IPS-15b (cell line): ENCODE measurements around the gene NUP214.
"Not testable (repeated sequence)": the region's sequence is repeated elsewhere in the genome, so short reads cannot be mapped to it uniquely, and the experiment has no call there.

Experiments
- H3K27me3 ChIP-seq: one replicate; pipeline ENCODE4 v1.6.1; 2013; ENCODE audit warnings: low read length; ENCODE audit not compliant: control insufficient read depth, insufficient read depth
- H3K36me3 ChIP-seq: one replicate; pipeline ENCODE4 v1.6.1; 2013; ENCODE audit warnings: low read length; ENCODE audit not compliant: control insufficient read depth, insufficient read depth
- H3K4me1 ChIP-seq: one replicate; pipeline ENCODE4 v1.6.1; 2013; ENCODE audit warnings: mild to moderate bottlenecking, low read length; ENCODE audit not compliant: control insufficient read depth, insufficient read depth
- H3K4me3 ChIP-seq: one replicate; pipeline ENCODE4 v1.5.1; 2013; ENCODE audit warnings: low read depth, low read length
- H3K9ac ChIP-seq: one replicate; pipeline ENCODE4 v1.6.1; 2013; ENCODE audit warnings: low read depth, mild to moderate bottlenecking, low read length
- H3K9me3 ChIP-seq: one replicate; pipeline ENCODE4 v1.6.1; 2013; ENCODE audit warnings: mild to moderate bottlenecking, low read length; ENCODE audit not compliant: control insufficient read depth, insufficient read depth

The NUP214 gene

DNA sequence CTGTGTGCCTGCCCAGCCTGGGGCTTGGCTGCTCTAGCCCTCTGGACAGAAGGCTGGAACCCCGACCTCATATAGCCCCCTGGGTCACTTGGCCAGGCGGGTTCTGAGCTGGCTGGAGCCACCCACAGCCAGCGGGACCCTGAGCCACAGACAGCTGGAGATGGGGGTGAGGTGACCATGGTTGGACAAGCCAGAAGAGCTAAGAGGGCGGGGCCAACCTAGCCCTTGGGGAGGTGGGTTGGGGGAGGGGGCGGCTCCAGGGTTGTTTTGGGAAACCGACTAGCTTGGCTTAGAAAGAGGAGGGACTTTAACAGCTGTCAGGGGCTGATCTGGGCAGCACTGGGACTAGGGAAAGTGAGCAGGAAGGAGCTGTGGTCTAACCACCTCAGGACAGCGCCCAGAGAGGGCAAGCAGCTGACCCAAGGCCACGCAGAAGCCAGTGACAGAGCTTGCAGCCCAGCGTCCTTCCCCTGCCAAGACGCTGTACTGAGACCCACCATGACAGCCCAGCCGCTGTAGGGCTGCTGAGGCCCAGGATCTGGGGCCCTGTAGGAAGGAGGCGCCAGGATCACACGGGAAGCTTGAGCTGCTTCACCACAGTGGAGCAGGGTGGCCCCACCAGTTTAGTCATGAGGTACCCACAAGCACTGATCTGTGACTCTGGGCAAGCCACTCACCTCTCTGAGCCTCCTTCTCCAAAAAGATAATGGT, 26.8 kb upstream of the NUP214 start:
- Histone ChIP-seq H3K9ac (peak overlapping the region; percentile 26), H3K9me3 (no peaks in the 10 kb centered on the region), H3K27me3 (no peaks in the 10 kb centered on the region), H3K36me3 (peaks cover 7% of the 10 kb centered on the region), H3K4me3 (no peak overlapping the region), H3K4me1 (peaks cover 14% of the 10 kb centered on the region)

DNA sequence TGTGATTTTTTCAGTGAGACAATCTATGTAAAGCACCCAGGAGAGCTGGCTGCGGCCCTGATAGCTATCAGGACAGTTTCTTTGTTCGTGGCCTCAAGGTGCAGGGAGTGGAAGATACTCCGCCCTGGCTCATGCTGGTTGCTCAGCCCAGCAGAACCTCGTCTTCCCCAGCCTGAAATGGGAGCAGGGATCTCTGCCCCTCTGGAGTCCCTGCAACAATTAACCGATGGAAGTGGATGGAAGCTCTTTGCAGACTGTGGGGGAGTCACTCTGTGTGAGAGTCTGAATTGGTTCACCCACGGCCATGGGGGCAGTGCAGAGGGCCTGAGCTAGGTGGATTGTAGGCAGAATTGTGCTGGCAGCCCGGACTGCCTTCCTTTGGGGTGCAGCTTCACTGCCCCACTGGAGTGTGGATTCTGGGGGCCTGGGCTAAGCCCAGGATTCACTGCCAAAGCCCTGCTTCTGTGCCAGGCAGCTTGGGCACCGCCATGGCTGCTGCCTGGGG, 26.2 kb upstream of the NUP214 start:
- Histone ChIP-seq H3K4me3 (no peak overlapping the region), H3K36me3 (peaks cover 7% of the 10 kb centered on the region), H3K4me1 (peaks cover 15% of the 10 kb centered on the region), H3K9ac (peak overlapping the region; percentile 26), H3K27me3 (no peaks in the 10 kb centered on the region), H3K9me3 (no peaks in the 10 kb centered on the region)

- H3K9ac ChIP-seq, H3K36me3 ChIP-seq, H3K9me3 ChIP-seq, H3K27me3 ChIP-seq, H3K4me3 ChIP-seq: not testable (repeated sequence)
- H3K4me1 ChIP-seq = peaks cover 15% of the 10 kb centered on the region
Observed at GRCh38 chr9:131099845-131100244, 25.5 kb upstream of the NUP214 start.

DNA sequence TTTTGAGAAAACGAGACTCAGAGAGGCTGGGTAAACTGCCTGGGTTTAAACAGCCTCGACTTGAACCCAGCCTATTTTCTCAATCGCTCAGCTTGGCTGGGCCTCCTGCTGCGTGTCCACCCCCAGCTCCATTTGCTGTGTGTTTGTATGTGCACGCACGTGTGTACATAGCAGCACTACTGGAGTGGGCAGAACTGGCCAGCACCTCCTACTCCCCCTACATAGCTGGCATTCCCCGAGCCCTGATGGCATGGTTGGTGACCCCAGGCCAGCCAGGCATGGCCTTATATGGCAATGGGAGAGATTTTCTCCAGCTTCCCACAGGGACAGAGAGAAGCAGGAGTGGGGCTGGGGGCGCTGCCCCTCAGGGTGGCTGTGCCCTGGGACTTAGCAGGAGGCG, 24.9 kb upstream of the NUP214 start:
- Histone ChIP-seq H3K4me3 (no peak overlapping the region), H3K9me3 (no peaks in the 10 kb centered on the region), H3K9ac (peak overlapping the region; percentile 37), H3K36me3 (peaks cover 7% of the 10 kb centered on the region), H3K27me3 (no peaks in the 10 kb centered on the region), H3K4me1 (peaks cover 15% of the 10 kb centered on the region)

- Histone ChIP-seq H3K27me3 (no peaks in the 10 kb centered on the region), H3K9ac (no peak overlapping the region), H3K4me1 (peaks cover 15% of the 10 kb centered on the region), H3K36me3 (peaks cover 7% of the 10 kb centered on the region), H3K9me3 (no peaks in the 10 kb centered on the region), H3K4me3 (no peak overlapping the region)
Observed at GRCh38 chr9:131101207-131101964, 24.0 kb upstream of the NUP214 start.

GRCh38 chr9:131103024-131103423, 22.4 kb upstream of the NUP214 start:
- Histone ChIP-seq H3K4me1 (peaks cover 10% of the 10 kb centered on the region), H3K9me3 (no peaks in the 10 kb centered on the region), H3K9ac (no peak overlapping the region), H3K36me3 (peaks cover 7% of the 10 kb centered on the region), H3K4me3 (no peak overlapping the region), H3K27me3 (no peaks in the 10 kb centered on the region)

GRCh38 chr9:131103535-131103934, 21.9 kb upstream of the NUP214 start:
- Histone ChIP-seq H3K4me1 (peaks cover 10% of the 10 kb centered on the region), H3K36me3 (peaks cover 7% of the 10 kb centered on the region), H3K27me3 (no peaks in the 10 kb centered on the region), H3K9me3 (no peaks in the 10 kb centered on the region), H3K9ac (no peak overlapping the region), H3K4me3 (no peak overlapping the region)

DNA sequence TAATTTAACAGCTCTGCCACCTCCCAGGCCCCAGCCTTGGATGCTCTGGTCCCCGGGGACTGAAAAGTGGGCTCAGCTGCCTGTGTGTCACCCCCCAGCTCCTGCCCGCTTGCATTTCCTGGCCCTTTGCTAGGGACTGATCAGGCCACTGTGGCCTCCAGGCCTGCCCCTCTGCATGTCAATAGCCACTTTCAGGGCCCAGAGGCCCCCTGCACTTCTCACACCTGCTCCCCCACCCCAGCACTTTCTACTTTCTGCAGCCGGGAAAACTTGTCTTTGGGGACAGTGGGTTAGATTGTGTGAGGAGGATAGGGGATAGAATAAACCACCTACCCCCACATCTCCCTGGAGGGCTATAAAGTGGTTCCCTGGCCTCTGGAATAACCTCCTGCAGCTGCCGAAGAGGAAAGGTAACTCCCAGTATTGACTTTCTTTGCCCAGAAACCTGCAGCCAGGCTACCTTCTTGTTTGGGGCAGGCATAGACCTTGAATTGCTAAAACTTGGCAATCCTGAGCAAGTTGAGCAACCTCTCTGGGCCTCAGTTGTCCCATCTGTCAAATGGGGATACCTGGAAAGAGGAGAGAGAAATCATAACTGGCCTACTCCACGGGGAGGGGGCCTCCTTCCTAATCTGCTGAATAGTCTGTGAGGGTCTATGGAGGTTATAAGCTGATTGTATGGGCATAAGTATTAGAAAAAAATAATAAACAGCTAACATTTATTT, 21.2 kb upstream of the NUP214 start:
- no peaks in the 10 kb centered on the region for H3K9me3 ChIP-seq
- H3K4me1 ChIP-seq = peaks cover 3% of the 10 kb centered on the region
- H3K36me3 ChIP-seq = peaks cover 3% of the 10 kb centered on the region
- no peak overlapping the region for H3K4me3 ChIP-seq
- H3K27me3 ChIP-seq = no peaks in the 10 kb centered on the region
- H3K9ac ChIP-seq = no peak overlapping the region

DNA sequence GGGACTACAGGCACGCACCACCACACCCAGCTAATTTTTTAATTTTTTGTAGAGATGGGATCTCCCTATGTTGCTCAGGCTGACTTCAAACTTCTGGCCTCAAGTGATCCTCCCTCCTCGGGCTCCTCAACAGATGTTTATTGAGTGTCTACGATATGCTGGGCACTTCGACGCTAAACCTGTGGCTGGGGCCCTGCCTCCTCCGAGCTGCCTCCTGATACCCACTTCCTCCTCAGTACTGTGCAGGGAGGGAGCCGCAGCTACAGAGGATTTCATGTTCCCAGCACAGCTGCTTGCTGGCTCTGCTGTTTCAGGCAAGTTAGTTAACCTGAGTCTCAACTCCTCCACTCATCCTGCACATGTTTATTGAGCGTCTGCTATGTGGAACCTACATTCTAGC, 19.4 kb upstream of the NUP214 start:
- Histone ChIP-seq H3K9ac (no peak overlapping the region), H3K9me3 (no peaks in the 10 kb centered on the region), H3K27me3 (no peaks in the 10 kb centered on the region), H3K4me1 (peaks cover 3% of the 10 kb centered on the region), H3K36me3 (peaks cover 3% of the 10 kb centered on the region), H3K4me3 (no peak overlapping the region)

DNA sequence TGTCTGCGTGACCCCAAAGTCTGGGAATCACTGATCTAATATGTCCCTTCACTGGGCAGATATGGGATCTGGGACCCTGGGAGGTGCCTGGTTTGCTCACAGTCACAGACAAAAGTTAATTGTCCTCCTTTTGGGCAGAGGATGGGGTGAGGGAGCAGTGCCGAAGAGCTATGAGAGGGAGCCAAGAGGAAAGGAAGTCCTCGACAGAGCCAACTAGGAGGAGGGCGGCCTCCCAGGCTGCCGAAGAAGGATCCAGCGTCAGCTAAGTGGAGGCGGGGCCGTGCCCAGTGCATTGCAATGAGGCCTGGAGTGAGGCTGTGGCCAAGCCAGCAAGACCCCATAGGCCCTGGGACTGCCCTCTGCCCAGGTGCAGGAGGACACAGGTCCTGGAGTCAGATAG, 17.6 kb upstream of the NUP214 start:
- Histone ChIP-seq H3K36me3 (peaks cover 13% of the 10 kb centered on the region), H3K4me3 (no peak overlapping the region), H3K9ac (no peak overlapping the region), H3K9me3 (no peaks in the 10 kb centered on the region), H3K27me3 (no peaks in the 10 kb centered on the region), H3K4me1 (peaks cover 7% of the 10 kb centered on the region)

DNA sequence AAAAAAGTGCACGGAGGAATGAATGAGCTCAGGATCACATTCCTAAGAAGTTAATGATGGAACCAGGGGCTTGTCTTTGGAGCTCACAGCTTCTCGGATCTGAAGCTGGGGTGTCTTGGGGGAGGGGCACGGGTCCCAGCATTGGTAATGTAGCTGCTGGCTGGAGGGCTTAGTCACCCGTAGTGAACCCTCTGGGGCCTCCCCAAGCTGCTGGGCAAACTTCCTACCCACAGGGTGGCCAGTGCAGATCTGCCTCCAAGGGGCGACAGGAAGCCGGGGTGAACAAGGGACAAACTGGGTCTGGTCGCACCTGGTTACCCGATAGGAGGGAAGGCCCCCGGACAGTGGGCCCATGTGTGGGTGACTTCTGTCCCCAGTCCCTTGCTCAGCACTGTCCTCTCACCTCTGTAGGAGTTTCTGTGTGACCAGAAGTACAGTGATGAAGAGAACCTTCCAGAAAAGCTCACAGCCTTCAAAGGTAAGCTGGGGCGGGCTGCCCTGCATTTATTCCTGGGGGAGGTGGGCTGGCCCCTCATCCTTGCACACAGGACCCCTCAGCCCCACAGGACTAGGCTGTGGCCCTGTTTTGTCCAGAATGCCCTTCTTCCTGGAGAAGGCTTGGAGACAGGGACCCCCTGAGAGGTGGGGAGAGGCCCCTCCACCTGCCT, 14.1 kb upstream of the NUP214 start:
- peaks cover 21% of the 10 kb centered on the region for H3K36me3 ChIP-seq

More for the DNA sequence above, 14.1 kb upstream of the NUP214 start:
- peaks cover 4% of the 10 kb centered on the region for H3K4me1 ChIP-seq
- H3K9ac ChIP-seq = peak overlapping the region; percentile 47
- H3K9me3 ChIP-seq = no peaks in the 10 kb centered on the region
- H3K4me3 ChIP-seq = no peak overlapping the region
- no peaks in the 10 kb centered on the region for H3K27me3 ChIP-seq
